Activated CD8-positive, alpha-beta memory T cell treated with anti-CD3 and anti-CD28 coated beads, Interleukin-2, amount 50 U/mL, for 1 hour (primary cell): ENCODE data around the gene BMP7.

Experiments
- DNase-seq: peaks from one replicate; pipeline ENCODE4 v3.0.0-alpha.2; 2020; ENCODE audit errors: extremely low read depth

BMP7 gene

DNA sequence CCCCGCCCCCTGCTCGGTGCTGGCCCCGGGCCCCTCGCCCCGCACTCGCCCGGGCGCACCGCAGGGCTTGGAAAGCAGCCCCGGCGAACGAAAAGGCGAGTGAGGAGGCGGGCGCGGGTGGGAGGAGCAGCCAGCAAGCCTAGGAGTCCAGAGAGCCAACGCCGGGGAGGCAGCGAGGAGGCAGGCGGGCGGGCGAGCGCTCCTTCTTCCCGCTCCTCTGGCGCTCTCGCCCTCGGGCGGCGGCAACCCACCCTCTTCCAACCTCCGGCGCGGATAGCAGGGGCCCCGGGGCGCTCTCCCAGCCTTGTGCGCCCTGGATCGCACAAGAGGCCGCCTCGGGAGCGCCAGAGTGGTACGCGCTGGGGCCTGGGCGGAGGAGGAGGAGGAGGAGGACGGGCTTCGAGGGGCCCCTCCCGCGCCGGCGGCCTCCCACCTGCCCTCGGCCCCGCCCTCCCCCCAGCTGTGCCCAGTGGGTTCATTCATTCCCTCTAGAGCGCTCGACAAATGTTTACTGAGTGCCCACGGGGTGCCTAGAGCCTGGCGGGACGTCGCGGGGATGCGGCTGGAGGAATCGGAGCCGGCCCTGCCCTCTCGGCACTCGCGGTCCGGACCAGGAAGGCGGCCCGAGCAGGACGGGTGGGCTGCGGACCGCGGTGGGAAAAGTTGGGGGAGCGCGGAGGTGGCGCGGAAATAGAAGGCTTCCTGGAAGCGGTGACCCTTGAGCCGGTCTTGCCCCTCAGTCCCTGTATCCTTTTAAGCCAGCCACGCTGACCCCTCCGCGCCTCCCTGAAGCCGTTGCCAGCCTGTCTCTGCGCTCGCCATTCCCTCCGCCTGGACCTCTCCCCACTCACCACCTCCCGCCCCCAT is at the start of gene BMP7:
Gene BMP7 (minus strand): TSS at position 351 of the 867 bp plus-strand sequence. CDS start 519 bp downstream, outside the sequence.
- no peak for DNase-seq

DNA sequence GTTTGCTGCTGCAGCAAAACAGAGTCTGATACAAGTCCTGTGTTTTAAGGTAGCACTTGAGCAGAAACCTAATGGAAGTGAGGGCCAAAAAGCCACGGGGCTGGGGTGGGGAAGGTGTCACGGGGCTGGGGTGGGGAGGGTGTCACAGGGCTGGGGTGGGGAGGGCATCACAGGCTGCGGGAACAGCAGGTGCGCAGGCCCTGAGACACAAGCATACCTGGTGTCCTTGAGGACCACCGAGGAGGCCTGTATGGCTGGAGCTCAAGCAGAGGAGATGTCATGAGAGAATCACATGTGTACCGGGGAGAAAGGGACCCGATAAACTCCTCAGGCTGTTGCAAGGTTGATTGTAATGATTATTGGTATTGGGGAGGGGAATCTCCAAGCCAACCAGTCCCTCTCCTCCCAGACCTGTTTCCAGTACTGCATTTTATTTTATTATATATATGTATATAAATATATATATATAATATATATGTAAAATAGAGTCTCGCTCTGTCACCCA is 49.6 kb upstream of the BMP7 start:
- no peak for DNase-seq

GRCh38 chr20:57315083-57315975 is 48.9 kb upstream of the BMP7 start:
- DNase-seq: no peak

DNA sequence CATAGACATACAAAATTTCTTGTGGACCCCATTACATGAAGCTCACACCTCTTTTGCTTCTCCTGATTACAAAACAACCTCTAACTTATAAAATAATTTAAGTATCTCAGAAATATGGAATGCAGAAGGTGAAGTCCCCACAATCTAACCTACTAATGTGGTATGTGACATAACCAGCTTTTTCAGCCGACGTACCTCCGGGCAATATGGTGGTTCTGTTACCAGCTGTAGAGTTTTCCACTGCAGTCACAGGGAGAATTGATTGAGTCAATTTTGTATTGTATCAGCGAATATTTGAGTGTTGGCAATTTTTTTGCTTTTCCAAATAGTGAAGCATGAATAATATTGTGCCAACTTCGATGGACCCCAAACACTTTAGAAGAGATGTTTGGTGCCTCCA is 47.5 kb upstream of the BMP7 start:
- no peak for DNase-seq

GRCh38 chr20:57313230-57313629 is 46.8 kb upstream of the BMP7 start:
- DNase-seq: no peak

GRCh38 chr20:57312138-57312537 is 45.7 kb upstream of the BMP7 start:
- DNase-seq: no peak

DNA sequence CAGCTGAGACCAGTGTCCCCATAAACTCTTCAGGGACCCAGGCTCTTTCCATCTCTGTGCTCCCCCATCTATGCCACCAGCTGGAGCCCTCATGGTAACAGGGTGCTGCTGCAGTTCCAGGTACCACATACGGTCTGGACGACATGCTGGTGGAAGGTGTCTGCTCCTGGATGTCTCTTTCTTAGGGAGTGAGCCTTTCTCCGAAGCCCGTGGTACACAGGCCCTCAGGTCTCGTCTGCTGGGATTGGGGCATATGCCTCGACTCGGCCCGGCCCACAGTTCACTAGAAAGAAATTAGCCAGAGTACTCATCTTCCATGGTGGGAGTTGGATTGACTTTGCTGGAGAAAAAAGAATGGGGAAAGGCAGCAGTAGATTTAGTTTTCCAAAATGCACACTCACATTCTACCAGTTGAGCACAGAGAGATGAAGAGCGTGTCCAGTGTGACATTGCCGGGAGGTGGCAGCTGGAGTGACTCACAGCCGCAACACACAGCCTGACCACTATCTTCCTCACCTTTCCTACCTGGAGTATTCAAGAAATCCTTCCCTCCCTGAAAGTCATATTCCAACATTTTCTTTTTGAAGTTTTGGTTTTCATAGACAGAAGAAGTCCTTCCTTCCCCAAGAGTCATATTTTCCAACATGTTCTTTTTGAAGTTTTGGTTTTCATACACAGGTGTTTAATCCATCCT is 44.5 kb upstream of the BMP7 start:
- DNase-seq: no peak

GRCh38 chr20:57309544-57310115 is 43.2 kb upstream of the BMP7 start:
- no peak for DNase-seq

DNA sequence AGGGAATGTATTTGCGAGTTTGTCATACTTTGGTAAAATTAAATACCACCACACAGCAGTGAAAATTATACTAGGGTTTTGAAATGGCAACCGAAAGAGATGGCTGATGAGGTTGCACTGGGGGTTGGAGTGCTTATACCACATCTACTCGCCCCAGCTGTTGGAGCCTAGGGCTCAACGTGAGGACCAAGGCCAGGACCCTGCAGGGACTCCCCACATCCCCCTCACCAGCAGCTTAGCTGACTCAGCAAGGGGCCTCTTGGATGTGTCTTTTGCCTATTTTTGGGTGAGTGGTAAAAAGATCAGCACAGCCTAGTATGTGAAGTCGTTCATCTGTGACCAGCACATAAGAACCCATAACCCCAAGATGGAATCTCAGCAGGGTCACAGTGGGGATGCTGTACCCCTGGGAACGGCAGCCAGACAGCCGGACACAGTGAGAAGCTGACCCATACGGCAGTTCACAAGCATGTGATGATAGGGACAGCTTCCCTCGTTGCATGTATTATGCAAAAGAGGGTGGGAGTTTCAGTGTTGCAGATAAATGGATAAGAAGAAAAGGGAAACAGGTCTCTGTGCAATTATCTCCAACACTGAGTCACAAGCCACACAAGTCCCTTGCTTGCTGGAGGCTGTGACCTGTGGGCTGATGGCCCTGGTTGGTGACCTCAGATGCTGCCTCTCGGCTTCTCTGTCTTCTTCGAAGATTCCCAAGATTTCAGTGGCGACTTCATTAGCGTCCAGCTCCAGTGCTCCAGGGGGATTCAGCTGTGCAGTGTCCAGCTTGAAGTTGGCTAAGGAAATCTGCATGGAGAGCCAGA is 42.2 kb upstream of the BMP7 start:
- no peak for DNase-seq

GRCh38 chr20:57306747-57307146 is 40.3 kb upstream of the BMP7 start:
- no peak for DNase-seq

- no peak for DNase-seq
These were observed 34.6 kb upstream of the BMP7 start for GRCh38 chr20:57301026-57301425.

DNA sequence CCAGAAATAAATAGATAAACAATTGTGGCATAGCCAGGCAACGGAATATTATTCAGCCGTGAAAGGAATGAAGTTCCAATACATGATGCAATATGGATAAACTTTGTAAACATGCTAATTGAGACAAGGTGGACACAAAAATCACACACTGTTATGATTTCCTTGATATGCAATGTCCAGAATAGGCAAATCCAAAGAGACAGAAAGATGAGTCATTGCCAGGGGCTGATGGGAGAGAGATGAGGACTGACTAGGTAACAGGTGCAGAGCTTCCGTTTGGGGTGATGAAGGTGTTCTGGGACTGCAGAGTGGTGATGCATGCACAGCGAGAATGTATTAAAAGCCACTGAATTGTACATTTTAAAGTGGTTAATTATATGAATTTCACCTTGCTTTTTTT is 32.0 kb upstream of the BMP7 start:
- DNase-seq: no peak

DNA sequence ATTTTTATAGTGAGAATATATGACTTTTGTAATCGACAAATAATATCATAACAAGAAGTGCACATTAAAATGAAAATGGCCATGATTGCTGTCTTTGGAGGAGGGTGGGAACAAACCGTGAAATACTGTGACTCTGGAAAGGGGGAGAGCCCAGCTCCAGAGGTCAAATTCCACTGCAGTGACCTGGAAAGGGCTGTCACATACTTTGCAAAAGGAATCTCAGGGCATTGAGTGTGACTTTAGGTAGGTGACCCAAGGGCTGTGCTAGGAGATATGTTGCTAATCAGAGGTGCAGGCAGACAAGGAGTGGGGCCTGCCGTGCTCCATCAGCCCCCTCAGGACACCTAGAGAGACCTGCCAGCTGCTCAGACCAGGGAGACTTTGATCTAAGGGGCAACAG is 28.1 kb upstream of the BMP7 start:
- no peak for DNase-seq

DNA sequence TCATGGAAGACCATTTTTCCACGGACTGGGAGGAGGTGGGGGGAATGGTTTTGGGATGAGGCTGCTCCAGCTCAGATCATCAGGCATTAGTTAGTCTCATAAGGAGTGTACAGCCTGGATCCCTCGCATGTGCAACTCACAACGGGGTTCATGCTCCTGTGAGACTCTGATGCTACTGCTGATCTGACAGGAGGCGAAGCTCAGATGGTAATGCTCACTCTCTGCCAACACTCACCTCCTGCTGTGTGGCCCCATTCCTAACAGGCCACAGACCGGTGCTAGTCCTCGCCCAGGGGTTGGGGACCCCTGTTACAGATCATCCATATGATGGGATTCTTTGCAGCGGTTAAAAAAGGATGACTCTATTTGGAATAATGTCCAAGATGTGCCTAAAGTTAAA is 27.6 kb upstream of the BMP7 start:
- no peak for DNase-seq

GRCh38 chr20:57292611-57293010 is 26.2 kb upstream of the BMP7 start:
- no peak for DNase-seq

- DNase-seq: no peak
These were observed 25.3 kb upstream of the BMP7 start for GRCh38 chr20:57291694-57292093.

DNA sequence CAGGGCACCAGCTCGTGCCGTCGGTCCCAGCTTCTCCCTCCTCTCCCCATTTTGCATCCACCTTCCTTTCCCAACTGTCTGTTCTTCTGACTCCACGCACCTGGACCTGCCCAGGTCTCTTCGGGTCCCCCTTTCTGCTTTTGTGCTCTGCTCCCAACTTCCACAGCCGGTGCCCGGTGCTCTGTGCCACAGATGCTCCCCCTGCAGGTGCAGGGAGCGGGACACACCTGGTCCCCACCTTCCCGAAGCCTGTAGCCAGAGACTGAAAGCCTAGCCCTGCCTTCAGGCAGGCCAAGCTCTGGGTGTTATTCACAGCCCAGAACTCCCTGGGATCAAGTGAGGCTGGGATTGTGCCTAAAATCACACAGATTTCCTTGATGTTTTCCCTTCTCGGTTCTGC is 24.6 kb upstream of the BMP7 start:
- DNase-seq: no peak

GRCh38 chr20:57290178-57290484 is 23.7 kb upstream of the BMP7 start:
- DNase-seq: no peak

GRCh38 chr20:57289391-57290177 is 23.1 kb upstream of the BMP7 start:
- no peak for DNase-seq

GRCh38 chr20:57288651-57289277 is 22.3 kb upstream of the BMP7 start:
- no peak for DNase-seq
